Heart left ventricle (tissue), 16 donors: ENCODE measurements around the gene CTBP1. TPM values are rescaled to one million over a fixed set of nuclear protein-coding genes. Genes with fewer than 3 reads are reported as not detected.

Experiments used
- ATAC-seq, 4 donors: fragments of 200-7000 bp; cut with Tn5 transposase; one replicate each; pipeline ENCODE4 v1.9.1; 2020 to 2022; ENCODE audit warnings: moderate library complexity in 4 of 4, mild to moderate bottlenecking in 3 of 4, moderate number of reproducible peaks in 1 of 4
- DNase-seq, 5 donors: peaks; one replicate each; pipeline ENCODE4 v3.0.0-alpha.2; 2020
- H3K27ac ChIP-seq, 12 donors: fragments of 200-600 bp; sonication (generic) in 4 of 12; one replicate each; pipeline versions ENCODE4 v1.5.0 to v1.8.0; 2016 to 2022; ENCODE audit warnings: mild to moderate bottlenecking in 2 of 12
- H3K27me3 ChIP-seq, 9 donors: fragments of 200-600 bp; sonication (generic) in 2 of 9; one replicate each; pipeline versions ENCODE4 v1.5.1 to v1.8.0; 2016 to 2022; ENCODE audit warnings: mild to moderate bottlenecking in 3 of 9
- H3K36me3 ChIP-seq, 9 donors: fragments of 200-600 bp; sonication (generic) in 2 of 9; one replicate each; pipeline versions ENCODE4 v1.5.0 to v1.8.0; 2018 to 2022; ENCODE audit warnings: mild to moderate bottlenecking in 2 of 9
- H3K4me1 ChIP-seq, 12 donors: fragments of 200-600 bp; sonication (generic) in 4 of 12; one replicate each; pipeline versions ENCODE4 v1.5.0 to v1.8.0; 2016 to 2022; ENCODE audit warnings: mild to moderate bottlenecking in 3 of 12
- H3K4me3 ChIP-seq, 12 donors: fragments of 200-600 bp; sonication (generic) in 4 of 12; one replicate each; pipeline versions ENCODE4 v1.5.0 to v1.8.0; 2017 to 2022; ENCODE audit warnings: mild to moderate bottlenecking in 9 of 12, moderate library complexity in 4 of 12
- H3K9me3 ChIP-seq, 12 donors: fragments of 200-600 bp; sonication (generic) in 4 of 12; one replicate each; pipeline versions ENCODE4 v1.5.0 to v1.8.0; 2016 to 2022; ENCODE audit warnings: mild to moderate bottlenecking in 1 of 12
- POLR2A ChIP-seq, 2 donors: fragments of 450-650 bp; IDR thresholded peaks; one replicate each; pipeline ENCODE4 v1.6.1; 2017; ENCODE audit warnings: antibody characterized with exemption in 2 of 2, mild to moderate bottlenecking in 2 of 2, moderate library complexity in 2 of 2
- WGBS, 4 donors: extraction: QIAGEN DNeasy Blood & Tissue Kit in 2 of 4; methylation state at CpG; one replicate each; pipeline versions ENCODE4 v1.1.5 to v1.1.7; 2013 to 2018; 5-methylcytosine and 5-hydroxymethylcytosine counted together
- intact Hi-C, 10 donors: fragments of 100-400 bp; cut with DNase I; formaldehyde crosslinking; loops; one replicate each; pipeline versions ENCODE4 v1.11.1 to v1.14.2; 2022
- polyA plus RNA-seq, 2 donors: library from polyadenylated mRNA; stranded (reverse); fragments of 200-250 nt; gene quantifications; one replicate each; pipeline ENCODE4 v1.2.3, GENCODE V29; 2013
- total RNA-seq, 9 donors: library from RNA; depleted of rRNA in 2 of 9; stranded (reverse); fragments of >200 nt in 2 of 9; fragmentation: NEBNext Ultra II Directional in 3 of 9; extraction: Animal tissue kit (Norgen Biotek cat#: 25700) in 3 of 9; gene quantifications; one replicate each; pipeline versions ENCODE4 v1.1.0 to v1.2.4, GENCODE V29; 2016 to 2023
- TF ChIP-seq, protein P1 (sequence below), 12 donors: fragments of 200-600 bp; sonication (generic) in 4 of 12; IDR thresholded peaks; one replicate each; pipeline versions ENCODE4 v1.5.0 to v1.8.0; 2018 to 2022; ENCODE audit warnings: antibody characterized with exemption in 12 of 12, mild to moderate bottlenecking in 5 of 12
- donor health status: ischemic (EF 13 %, LVEDD 7.1; RV severe dilation, severe dysfunction).
- donor health status: healthy with polysubstance abuse.
- donor health status: DM: no; HTN: yes; CAD: no.
- donor health status: DM: no; HTN: no; CAD: no.
- donor health status: ischemic (EF 25% LVEDD 6.9; RV normal size, moderate dysfunction).
- donor health status: ischemic (EF 25% LVEDD 5.7; RV mildly dilated, moderate dysfunction).
- donor health status: healthy.
- donor health status: DM: yes; HTN: yes; CAD: no.
- donor health status: ischemic (EF 35%, LVEDD 5.7; RV mildly dilated, moderate dysfunction).
- donor health status: nonischemic (EF 11% LVEDD 7.7; RV severe dilation, severe dysfunction).
- donor health status: DM: yes; HTN: yes; CAD: no.
- donor health status: PGD.
- donor health status: ischemic (EF 29% LVEDD 5.4; RV normal size, mild dysfunction).
- donor health status: nonischemic (EF 23%, LVEDD 6.1; RV moderate dilation, normal function).

The CTBP1 gene
- total and polyA plus RNA-seq, 11 donors: 92.0 to 165 (median 128) TPM

DNA sequence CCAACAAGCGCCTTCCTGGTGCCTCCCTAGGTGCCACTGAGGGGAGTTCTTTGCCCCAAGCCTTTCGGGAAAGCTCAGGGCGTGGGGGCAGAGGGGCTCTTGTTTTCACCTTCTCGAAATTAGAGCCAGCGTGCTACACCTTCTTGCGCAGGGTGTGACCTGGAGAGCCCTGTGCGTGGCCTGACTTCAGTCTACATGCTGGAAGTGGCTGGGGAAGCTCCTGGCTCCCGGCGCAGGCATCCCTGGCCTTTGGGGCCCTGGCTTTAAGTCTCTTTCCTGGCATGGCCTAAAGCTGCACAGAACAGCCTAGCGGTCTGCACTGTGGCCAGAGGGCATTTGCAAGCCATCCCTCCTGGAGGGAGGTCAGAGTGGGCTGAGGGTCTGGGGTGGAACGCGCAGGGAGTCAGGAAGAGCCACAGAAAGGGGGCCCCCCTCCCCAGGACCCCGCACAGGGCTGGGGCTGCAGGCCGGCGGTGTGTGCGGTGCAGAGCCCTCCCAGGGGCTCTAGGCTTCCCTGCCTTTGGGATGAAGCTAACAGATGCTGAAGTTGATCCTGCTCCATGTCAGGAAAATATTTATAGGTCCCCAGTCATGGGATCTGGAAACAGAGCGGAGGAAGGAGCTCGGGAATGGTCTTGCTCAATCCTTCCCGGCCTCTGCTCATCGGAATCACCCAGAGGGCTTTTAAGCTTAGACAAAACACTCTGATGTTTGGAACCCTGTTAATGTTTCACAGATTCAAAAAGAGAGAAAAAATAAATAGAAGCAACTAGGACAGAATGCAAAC, 75.8 kb downstream of the CTBP1 start:
- Histone ChIP-seq H3K27ac (peak overlapping the region in 11 of 12 donors; percentile 59 to 82 (median 66)), H3K4me3 (peak overlapping the region in 5 of 12 donors; percentile 10 to 33 (median 24)), H3K4me1 (peaks cover 0 to 57% (median 30%) of the 10 kb centered on the region in 12 donors), H3K9me3 (no peaks in the 10 kb centered on the region), H3K36me3 (peaks cover 0 to 10% (median 0%) of the 10 kb centered on the region in 9 donors), H3K27me3 (peaks cover 8 to 43% (median 21%) of the 10 kb centered on the region in 9 donors)
- intact Hi-C loops: loop anchor here in 5 of 10 donors (2.0 to 5.0 kb wide), 4 partner anchors 20 to 39 kb away; no protein-coding TSS in a partner anchor
- TF ChIP-seq, protein P1, sequence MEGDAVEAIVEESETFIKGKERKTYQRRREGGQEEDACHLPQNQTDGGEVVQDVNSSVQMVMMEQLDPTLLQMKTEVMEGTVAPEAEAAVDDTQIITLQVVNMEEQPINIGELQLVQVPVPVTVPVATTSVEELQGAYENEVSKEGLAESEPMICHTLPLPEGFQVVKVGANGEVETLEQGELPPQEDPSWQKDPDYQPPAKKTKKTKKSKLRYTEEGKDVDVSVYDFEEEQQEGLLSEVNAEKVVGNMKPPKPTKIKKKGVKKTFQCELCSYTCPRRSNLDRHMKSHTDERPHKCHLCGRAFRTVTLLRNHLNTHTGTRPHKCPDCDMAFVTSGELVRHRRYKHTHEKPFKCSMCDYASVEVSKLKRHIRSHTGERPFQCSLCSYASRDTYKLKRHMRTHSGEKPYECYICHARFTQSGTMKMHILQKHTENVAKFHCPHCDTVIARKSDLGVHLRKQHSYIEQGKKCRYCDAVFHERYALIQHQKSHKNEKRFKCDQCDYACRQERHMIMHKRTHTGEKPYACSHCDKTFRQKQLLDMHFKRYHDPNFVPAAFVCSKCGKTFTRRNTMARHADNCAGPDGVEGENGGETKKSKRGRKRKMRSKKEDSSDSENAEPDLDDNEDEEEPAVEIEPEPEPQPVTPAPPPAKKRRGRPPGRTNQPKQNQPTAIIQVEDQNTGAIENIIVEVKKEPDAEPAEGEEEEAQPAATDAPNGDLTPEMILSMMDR (IDR thresholded peaks at IDR 0.05): no peak
- no peak for TF ChIP-seq POLR2A (IDR thresholded peaks at IDR 0.05)
- peak; percentile 13 to 66 (median 52) for ATAC-seq
- DNase-seq: peak in 1 of 5 donors; percentile 56
- 46 to 54% (median 50%) methylated on average over 15 to 20 of the region's 20 CpGs for WGBS, 4 donors

DNA sequence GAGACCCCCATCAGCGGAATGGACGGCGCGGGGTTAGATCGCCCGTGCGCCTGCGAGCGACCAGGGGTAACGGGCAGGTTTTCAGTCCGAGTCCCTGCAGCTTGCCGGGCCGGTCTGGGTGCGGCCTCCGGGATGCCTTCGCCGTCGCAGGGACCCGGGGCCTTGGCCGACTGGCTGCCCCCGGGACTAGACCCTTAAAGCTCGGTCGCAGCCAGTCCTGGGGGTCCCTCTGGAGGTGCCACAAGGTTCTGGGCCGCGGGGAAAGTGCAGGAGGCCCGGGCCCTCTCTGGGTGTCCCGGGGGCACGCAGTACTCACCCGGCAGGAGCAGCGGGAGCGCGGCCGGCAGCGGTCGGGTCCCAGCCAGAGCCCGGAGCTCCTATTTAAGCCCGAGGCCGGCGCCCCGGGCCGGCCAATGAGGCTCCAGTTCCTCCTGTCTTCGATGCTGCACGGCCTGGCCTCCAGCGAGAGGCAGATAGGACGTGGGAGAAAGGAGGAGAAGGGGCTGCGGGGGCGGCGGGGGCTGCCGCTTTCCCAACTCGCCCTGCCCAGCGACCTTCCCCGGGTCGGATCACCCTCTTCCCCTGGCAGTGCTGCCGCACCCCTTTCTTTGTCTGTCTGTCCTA, 76.6 kb downstream of the CTBP1 start, which contains the start of gene SPON2:
TSS of gene SPON2 (minus strand) at position 356 of the 624 bp plus-strand sequence.
- peaks cover 0 to 10% (median 0%) of the 10 kb centered on the region in 9 donors for H3K36me3 ChIP-seq
- H3K27me3 ChIP-seq: peaks cover 8 to 43% (median 21%) of the 10 kb centered on the region in 9 donors
- peak within 1 kb of the TSS; percentile 13 to 74 (median 54) for H3K4me3 ChIP-seq
- ATAC-seq: peak in 3 of 4 donors; percentile 27 to 44 (median 44)
- intact Hi-C loops: loop anchor here in 5 of 10 donors (2.0 to 5.0 kb wide), 4 partner anchors 20 to 40 kb away; no protein-coding TSS in a partner anchor
- peak within 1 kb of the TSS in 11 of 12 donors; percentile 59 to 82 (median 73) for H3K27ac ChIP-seq
- peaks cover 0 to 52% (median 30%) of the 10 kb centered on the region in 12 donors for H3K4me1 ChIP-seq
- no peak for TF ChIP-seq POLR2A (IDR thresholded peaks at IDR 0.05)
- TF ChIP-seq, protein P1 (IDR thresholded peaks at IDR 0.05): no peak
- DNase-seq: peak in 2 of 5 donors; percentile 70 to 75
- no peaks in the 10 kb centered on the region for H3K9me3 ChIP-seq
- WGBS, 4 donors: 4 to 10% (median 6%) methylated on average over 18 to 54 of the region's 54 CpGs

DNA sequence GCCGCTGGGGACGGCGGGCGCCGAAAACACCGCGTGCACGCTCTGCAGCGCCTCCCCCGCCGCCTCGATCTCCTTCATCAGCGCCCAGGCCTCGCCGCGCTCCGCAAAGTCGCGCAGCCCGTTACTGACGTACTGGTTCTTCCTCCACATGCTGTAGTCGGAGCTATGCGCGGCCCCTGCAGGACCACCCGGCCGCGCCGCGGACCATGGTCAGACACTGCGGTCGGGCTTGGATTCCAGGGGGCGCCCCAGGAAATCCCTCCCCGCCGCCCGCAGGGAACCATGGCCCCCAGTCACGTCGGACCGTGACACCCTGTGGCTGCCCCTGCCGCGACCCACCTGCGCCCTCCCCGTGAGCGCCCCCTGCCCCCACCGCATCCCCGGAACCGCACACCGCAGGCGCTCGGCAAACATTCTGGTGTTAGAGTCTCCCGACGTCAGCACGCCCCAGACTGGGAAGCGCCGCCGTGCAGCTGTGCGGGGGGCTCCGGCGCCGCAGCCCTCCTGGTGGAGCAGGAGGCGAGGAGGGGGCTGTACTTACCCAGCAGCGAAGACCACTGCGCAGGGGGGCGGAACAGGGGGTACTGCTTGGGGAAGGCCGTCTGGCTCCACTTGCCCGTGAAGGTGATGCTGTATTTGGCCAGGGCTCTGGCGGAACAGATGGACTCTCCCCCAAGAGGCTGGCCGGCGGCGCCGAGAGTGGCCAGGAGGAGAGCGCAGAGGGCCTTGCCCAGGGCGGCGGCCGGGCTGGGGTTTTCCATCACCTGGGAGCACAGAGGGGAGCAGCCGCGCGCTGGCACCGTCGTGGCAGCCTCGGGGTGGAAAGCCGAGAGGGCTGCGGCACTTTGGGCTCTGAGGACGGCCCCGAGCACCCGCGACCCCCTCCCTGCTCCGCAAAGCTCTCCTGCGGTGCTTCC, 77.4 kb downstream of the CTBP1 start:
- TF ChIP-seq, protein P1 (IDR thresholded peaks at IDR 0.05): peak in 1 of 12 donors; percentile 9
- TF ChIP-seq POLR2A (IDR thresholded peaks at IDR 0.05): no peak
- intact Hi-C loops: loop anchor here in 5 of 10 donors (2.0 to 5.0 kb wide), 4 partner anchors 21 to 41 kb away; no protein-coding TSS in a partner anchor
- Histone ChIP-seq H3K36me3 (peaks cover 0 to 10% (median 0%) of the 10 kb centered on the region in 9 donors), H3K27ac (peak overlapping the region in 11 of 12 donors; percentile 21 to 82 (median 67)), H3K4me1 (peaks cover 0 to 57% (median 32%) of the 10 kb centered on the region in 12 donors), H3K9me3 (no peaks in the 10 kb centered on the region), H3K27me3 (peaks cover 8 to 43% (median 21%) of the 10 kb centered on the region in 9 donors), H3K4me3 (peak overlapping the region; percentile 13 to 74 (median 54))
- DNase-seq (peak in 1 of 5 donors; percentile 74), ATAC-seq (no peak)
- WGBS, 4 donors: 0 to 4% (median 3%) methylated on average over 17 to 88 of the region's 88 CpGs
